ENCODE data around the gene TBATA. TPM values are rescaled to one million over a fixed set of nuclear protein-coding genes. Genes with fewer than 3 reads are reported as not detected.
"Not testable (repeated sequence)": the region's sequence is repeated elsewhere in the genome, so short reads cannot be mapped to it uniquely, and the experiment has no call there.

The TBATA gene
- total RNA-seq, 1 experiment from 2014 or later = not detected

DNA sequence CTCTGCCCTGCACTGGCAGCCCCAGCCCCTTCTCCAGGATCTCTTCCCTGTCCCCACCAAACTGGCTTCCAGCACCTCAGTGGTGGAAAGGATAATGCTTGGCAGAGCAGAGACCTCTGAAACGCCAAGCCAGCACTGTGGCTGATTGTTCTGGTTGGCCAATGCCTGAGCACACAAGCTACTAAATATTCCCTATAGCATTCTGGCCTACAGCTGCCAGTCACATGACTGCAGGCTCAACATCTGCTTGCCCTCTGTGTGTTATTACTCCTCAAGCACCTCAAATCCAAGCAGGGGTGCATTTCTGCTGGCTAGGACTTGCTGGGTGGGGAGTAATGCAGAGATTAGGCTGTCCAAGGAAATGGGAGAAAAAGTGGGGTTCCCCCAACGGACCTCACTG is 6.1 kb downstream of the TBATA start:
- no peak for DNase-seq (ENCODE audit: low read depth)

- DNase-seq (ENCODE audit: low read depth) = no peak
Measured at GRCh38 chr10:70778267-70778924, 6.8 kb downstream of the TBATA start.

DNA sequence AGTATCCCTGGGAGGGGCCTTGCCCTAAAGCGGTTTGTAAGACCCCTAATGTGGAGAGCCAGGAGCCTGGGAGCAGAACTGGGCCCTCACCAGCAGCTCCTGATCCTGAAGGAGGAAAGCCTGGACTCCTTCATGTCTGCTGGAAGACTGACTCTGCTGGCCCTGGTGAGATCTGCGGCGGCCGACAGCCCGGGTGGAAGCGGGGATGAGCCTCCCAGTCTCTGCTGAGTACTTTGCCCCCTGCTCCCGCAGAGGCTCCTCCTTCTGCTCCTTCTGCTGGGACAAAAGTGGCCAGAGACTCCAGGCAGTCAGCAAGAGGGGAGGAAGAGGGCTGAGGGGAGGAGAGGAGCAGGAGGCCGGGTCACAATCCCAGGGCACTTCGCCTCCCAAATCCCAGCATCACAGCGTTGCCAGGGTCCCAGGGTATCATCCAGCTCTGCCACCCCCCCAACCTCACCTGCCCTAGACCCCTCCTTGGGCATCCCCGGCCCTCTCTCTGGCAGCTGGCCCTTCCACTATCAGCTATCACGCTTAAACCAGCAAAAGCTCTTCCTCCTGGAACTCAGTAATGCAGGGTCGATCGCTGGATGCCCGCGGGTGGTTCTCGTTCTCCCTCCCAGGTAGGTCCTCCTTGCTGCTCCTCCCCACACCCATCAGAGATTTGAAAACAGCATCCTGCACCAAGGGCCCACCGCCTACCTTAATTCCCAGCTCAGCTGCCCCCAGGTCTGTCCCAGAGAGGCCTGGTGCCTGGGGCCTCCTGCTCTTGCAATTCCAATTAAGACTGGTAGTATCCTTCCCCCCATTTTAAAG is 7.9 kb downstream of the TBATA start:
- DNase-seq (ENCODE audit: low read depth) = no peak

DNA sequence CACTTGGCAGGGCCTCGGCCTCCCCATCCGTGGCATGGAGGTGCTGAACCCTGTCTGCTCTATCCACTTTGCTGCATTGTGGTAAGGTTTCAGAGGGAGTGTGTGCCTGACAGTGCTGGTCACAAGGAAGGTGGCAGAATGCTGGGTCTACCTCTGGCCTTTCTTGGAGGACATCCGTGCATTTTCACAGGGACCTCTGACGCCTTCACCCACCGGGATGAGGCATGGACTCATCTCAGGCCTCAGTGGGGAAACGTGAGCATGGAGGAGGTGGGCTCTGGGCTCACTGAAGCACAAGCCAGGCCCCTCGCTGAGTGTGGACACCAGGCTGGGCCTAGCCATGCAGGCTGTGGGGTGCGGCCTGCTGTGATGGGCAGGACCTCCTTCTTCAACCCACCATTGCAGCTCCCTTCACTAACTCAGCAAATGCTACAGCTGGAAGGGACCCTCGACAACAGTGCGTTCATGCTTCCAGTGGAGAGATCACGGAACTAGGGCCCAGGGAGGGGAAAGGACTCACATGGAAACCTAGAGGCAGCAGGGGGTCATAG is 8.6 kb downstream of the TBATA start:
- DNase-seq (ENCODE audit: low read depth) = no peak

DNA sequence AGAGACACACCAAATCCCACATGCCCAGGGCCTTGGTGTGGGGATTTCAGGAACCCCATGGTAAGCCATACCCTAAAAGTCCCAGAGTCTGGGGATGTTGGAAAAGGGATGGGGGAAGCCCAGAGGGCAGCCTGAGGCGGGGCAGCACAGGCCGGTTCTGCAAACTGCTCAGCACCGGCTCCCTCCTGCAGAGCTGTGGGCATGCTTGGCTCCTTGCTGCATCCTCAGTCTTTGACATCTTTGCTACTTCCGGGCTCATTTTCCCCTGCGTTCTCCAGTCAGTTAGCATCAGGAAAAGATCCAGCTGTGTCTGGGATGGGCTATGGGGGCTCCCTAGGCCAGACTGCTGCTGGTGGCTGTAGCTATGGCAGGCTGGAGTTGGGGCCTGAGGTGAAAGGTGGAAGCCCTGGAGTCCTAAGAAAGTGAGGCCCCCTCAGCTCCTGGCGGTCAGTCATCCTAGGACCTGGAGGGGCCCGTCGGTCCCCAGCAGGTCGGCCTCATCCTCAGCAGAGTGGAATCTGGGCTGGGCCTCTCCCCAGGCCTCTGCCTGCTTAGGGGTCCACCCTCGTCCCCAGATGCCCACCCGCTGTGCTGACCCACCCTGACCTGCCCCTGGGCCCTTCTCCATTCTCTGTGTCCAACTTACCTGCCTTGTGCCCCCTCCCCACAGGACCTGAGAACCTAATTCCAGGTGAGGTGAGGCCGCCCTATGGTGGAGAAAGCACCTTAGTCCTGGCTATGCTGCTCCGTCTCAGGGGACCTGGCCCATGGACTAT is 9.3 kb downstream of the TBATA start:
- no peak for DNase-seq (ENCODE audit: low read depth)

GRCh38 chr10:70774810-70775678 is 10.1 kb downstream of the TBATA start:
- DNase-seq (ENCODE audit: low read depth) = no peak

DNA sequence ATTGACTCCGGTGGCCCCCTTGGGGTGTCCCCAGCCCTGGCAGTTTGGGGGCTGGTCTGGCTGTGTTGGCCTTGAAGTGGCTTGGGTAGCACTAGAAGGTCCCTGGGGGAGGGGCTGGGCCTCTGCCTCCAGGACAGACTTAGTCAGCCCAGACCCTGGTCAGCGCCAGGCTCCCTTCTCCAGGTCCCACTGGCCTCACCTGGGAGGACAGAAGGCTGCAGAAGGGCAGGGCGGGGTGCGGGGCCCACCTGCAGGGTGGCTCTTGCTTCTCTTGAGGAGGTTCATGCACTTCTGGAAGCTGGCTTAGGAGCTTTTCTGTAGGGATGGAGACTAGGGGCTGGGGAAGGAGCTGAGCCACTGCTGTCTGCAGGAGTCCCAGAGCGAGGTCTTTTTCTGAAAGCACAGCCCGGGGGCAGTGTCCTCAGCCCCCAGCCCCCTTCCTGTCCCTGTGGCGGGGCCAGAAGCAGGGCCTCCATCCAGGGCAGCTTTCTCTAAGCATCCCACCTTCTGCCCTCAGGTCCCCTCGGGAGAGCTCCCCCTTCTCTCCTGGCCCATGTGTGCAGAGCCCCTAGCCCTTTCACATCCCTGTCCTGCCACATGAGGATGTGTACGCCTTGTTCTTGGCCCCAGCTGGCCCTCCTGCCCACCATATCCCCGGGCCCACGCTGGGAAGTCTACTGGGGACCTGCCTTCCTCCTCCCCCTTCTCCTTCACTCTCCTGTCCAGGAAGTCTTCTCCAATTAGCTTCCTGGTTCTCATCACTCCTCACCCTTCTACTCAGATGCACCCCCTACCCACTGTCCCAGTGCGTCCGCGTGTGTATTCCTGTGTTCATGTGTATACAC is 11.0 kb downstream of the TBATA start:
- DNase-seq (ENCODE audit: low read depth) = no peak

- no peak for DNase-seq (ENCODE audit: low read depth)
Measured at GRCh38 chr10:70773461-70773860, 11.7 kb downstream of the TBATA start.

GRCh38 chr10:70772627-70773026 is 12.6 kb downstream of the TBATA start:
- DNase-seq (ENCODE audit: low read depth) = no peak

DNA sequence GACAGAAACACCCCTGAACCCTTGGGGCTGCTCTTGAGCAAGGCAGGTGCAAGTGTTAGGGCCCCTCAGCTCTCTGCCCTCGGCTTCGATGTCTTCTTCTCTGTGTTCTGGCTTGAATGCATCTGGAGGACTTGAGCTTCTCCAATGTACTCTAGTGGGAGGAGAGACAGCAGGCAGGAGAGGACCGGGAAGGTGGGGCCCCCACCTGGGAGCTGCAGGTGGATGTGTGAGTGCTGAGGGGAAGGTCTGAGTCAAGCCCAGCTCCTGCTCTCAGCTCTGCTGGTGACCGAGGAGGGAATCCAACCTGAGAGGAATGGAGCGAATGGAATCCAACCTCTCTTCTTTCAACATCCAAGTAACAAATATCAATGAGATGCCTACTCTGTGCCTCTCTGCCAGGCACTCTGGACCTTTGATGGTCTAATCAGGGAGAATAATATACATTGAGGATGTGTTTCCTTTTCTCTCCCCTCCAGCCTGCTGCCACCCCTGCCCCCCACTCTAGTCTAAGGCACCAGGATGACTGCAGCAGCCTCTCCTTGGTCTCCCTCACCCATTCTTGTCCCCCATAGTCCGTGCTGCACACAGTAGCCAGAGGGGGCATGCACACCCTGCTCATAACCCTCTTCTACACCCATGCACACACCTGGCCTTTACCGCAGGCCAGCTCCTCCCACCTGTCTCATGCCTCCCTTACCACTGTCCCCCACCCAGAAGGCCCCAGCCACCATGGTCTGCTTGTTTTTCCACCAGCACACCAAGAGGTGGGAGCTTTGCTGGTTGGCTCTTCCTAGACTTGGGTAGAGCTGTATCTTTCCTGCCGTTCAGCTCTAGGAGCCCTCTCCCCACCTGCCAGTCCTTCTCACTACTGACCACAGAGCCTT is 13.6 kb downstream of the TBATA start:
- DNase-seq (ENCODE audit: low read depth) = no peak

DNA sequence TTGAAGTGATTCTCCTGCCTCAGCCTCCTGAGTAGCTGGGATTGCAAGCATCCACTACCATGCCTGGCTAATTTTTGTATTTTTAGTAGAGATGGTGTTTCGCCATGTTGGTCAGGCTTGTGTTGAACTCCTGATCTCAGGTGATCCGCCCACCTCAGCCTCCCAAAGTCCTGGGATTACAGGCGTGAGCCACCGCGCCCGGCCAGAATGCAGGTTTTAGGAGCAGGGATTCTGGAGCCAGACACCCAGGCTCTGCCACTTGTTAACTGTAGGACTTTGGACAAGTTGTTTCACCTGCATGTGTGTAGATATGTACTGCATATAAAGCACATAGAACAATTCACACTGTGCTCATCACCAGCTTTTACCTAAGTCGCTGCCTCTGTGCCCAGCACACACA is 14.7 kb downstream of the TBATA start:
- not testable (repeated sequence) for DNase-seq (ENCODE audit: low read depth)

GRCh38 chr10:70770001-70770400 is 15.2 kb downstream of the TBATA start:
- DNase-seq (ENCODE audit: low read depth) = no peak

GRCh38 chr10:70769121-70769520 is 16.1 kb downstream of the TBATA start:
- DNase-seq (ENCODE audit: low read depth) = no peak

DNA sequence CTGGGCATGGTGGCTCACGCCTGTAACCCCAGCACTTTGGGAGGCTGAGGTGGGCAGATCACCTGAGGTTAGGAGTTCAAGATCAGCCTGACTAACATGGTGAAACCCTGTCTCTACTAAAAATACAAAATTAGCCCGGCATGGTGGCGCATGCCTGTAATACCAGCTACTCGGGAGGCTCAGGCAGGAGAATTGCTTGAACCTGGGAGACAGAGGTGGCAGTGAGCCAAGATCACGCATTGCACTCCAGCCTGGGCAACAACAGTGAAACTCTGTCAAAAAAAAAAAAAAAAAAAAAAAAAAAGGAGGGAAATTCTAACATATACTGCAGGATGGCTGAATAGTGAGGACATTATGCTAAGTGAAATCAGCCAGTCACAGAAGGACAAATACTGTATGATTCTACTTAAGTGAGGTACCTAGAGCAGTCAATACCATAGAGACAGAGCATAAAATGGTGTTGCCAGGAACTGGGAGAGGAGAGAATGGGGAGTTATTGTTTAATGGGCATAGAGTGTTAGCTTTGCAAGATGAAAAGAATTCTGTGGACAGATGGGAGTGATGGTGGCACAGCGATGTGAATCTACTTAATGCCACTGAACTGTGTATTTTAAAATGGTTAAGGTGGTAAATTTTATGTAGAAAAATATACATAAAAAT is 17.0 kb downstream of the TBATA start:
- DNase-seq (ENCODE audit: low read depth) = not testable (repeated sequence)

GRCh38 chr10:70765794-70766594 is 19.2 kb downstream of the TBATA start:
- no peak for DNase-seq (ENCODE audit: low read depth)

DNA sequence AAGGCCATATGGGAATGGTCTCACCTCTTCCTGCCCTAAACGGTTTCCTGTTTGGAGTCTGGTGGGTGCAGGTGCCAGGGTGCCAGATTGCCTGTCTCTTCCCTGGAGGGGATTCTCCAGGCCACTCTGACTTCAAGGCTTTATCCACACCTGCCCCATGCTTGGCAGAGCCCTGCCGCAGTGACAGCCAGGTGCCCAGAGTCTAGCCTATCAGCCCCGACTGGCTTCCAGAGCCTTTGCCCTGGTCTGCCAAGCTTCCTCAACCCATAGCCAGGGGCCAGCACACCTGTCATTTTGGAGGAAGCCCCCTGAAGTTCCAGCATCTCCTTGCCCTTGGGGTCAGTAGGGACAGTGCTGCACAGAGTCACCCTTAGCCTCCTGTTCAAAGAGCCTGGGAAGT is 21.6 kb downstream of the TBATA start:
- no peak for DNase-seq (ENCODE audit: low read depth)

DNA sequence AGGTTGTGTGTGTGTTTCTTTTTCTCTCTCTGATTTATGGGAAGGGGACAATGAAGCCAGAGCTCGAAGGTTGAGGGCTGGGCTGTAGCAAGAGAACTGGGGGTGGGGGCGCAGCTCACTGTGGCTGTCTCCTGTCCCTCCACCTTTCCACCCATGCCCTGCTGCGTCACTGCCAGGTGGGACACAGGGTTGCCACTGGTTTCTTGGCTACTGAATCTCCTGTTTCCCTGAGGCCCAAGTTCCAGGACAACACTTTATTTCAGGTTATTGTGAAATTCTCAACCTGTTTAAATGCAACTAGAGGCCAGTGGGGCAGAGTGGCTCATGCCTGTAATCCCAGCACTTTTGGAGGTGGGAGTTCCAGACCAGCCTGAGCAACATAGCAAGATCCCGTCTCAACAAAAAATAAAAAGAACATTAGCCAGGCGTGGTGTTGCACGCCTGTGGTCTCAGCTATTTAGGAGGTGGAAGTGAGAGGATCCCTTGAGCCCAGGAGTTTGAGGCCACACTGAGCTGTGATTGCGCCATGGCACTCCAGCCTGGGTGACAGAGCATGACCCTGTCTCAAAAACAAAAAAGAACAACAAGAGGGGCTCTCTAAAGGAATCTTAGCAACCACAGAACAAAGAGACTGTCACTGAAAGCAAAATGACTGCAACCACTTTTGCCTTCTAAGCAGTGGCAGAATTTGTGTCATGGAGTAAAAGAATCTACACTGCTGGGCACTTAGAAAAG is 22.6 kb downstream of the TBATA start:
- no peak for DNase-seq (ENCODE audit: low read depth)
